ENCODE results near the gene MDFI.

- TF ChIP-seq CTCF (IDR thresholded peaks at IDR 0.05; ENCODE audit: insufficient read depth, low read length) (no peak), POLR2AphosphoS5 (IDR thresholded peaks at IDR 0.05; ENCODE audit: low read depth) (no peak)
These were observed 37.7 kb downstream of the MDFI start for GRCh38 chr6:41675992-41676391.

All from HL-60 (cell line).